ENCODE measurements around the gene TMEM178A. TPM values are rescaled to one million over a fixed set of nuclear protein-coding genes. Genes with fewer than 3 reads are reported as not detected.

The TMEM178A gene
- total and polyA plus RNA-seq, 2 donors (not counting 1 experiment from before 2014, with no cell fraction given) = 0.69 to 0.99 TPM

DNA sequence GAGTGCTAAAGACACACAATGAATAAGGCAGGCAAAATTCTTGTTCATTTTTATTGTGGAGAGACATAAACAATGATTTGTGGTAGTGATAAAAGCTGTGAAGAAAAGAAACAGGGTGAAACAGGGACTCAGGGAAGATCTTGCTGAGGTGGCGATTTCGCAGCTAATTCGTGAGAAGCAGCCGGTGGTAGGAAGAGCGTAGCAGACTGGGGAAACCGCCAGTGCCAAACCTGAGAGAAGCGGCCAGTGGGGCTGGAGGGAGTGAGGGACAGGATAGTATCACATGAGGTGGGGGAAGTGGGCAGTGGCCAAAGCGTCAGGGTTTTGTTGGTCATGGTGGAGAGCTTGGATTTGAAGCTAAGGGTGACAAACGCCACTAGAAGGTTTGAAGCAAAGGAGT is 42.3 kb downstream of the TMEM178A start:
- CTCF ChIA-PET = no interaction called here
- H3K27me3 ChIP-seq (replicated peaks in 1 of 4; ENCODE audit: control extremely low read depth in 1 of 4, control insufficient read depth in 3 of 4, insufficient read depth in 4 of 4, low read length in 3 of 4) = peaks cover 0 to 9% (median 0%) of the 10 kb centered on the region in 4 experiments
- no peaks in the 10 kb centered on the region for H3K79me2 ChIP-seq (ENCODE audit: control insufficient read depth, insufficient read depth, low read length)
- H4K20me1 ChIP-seq (ENCODE audit: control insufficient read depth, insufficient read depth, low read length, poor library complexity, severe bottlenecking) = no peaks in the 10 kb centered on the region
- H3K27ac ChIP-seq (ENCODE audit: low read length in 2 of 2) = no peak overlapping the region
- no peak overlapping the region for H3K4me3 ChIP-seq (ENCODE audit: control extremely low read depth in 1 of 5, extremely low read depth in 1 of 5, insufficient read depth in 1 of 5, low read depth in 2 of 5, low read length in 4 of 5)
- H2AFZ ChIP-seq (ENCODE audit: insufficient read depth, low read depth, low read length, poor library complexity, severe bottlenecking) = no peak overlapping the region
- H3K9me3 ChIP-seq (ENCODE audit: control extremely low read depth in 1 of 3, control insufficient read depth in 2 of 3, insufficient read depth in 1 of 3, low read length in 2 of 3) = no peaks in the 10 kb centered on the region
- no peak for ATAC-seq (ENCODE audit: low read depth)
- no peak for TF ChIP-seq EZH2 (IDR thresholded peaks at IDR 0.05; ENCODE audit: borderline replicate concordance, insufficient read depth, low read depth, low read length, poor library complexity, severe bottlenecking)
- TF ChIP-seq, protein P1, sequence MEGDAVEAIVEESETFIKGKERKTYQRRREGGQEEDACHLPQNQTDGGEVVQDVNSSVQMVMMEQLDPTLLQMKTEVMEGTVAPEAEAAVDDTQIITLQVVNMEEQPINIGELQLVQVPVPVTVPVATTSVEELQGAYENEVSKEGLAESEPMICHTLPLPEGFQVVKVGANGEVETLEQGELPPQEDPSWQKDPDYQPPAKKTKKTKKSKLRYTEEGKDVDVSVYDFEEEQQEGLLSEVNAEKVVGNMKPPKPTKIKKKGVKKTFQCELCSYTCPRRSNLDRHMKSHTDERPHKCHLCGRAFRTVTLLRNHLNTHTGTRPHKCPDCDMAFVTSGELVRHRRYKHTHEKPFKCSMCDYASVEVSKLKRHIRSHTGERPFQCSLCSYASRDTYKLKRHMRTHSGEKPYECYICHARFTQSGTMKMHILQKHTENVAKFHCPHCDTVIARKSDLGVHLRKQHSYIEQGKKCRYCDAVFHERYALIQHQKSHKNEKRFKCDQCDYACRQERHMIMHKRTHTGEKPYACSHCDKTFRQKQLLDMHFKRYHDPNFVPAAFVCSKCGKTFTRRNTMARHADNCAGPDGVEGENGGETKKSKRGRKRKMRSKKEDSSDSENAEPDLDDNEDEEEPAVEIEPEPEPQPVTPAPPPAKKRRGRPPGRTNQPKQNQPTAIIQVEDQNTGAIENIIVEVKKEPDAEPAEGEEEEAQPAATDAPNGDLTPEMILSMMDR (IDR thresholded peaks at IDR 0.05) = no peak
- H3K36me3 ChIP-seq (replicated peaks in 1 of 2; ENCODE audit: control extremely low read depth in 1 of 2, control insufficient read depth in 1 of 2, extremely low read depth in 1 of 2, insufficient read depth in 2 of 2, low read length in 1 of 2) = no peaks in the 10 kb centered on the region
- intact Hi-C loops (cut with micrococcal nuclease) = no loop called here
- POLR2A ChIA-PET = no interaction called here
- no peak overlapping the region for H3K4me2 ChIP-seq (replicated peaks; ENCODE audit: low read depth, low read length, poor library complexity, severe bottlenecking)
- WGBS (ENCODE audit: insufficient coverage) = 97% methylated on average over 8 of the region's 9 CpGs
- H3K9ac ChIP-seq (ENCODE audit: low read length) = no peak overlapping the region
- Mint-ChIP-seq H3K27me3 (peaks cover 12% of the 10 kb centered on the region), H3K9me3 (ENCODE audit: insufficient read depth) (no peaks in the 10 kb centered on the region), H3K27ac (no peak overlapping the region), H3K4me3 (no peak overlapping the region), H3K4me1 (no peaks in the 10 kb centered on the region)
- no peak for DNase-seq
- H3K4me1 ChIP-seq (ENCODE audit: control insufficient read depth in 2 of 2, insufficient read depth in 2 of 2, low read length in 2 of 2) = no peaks in the 10 kb centered on the region

DNA sequence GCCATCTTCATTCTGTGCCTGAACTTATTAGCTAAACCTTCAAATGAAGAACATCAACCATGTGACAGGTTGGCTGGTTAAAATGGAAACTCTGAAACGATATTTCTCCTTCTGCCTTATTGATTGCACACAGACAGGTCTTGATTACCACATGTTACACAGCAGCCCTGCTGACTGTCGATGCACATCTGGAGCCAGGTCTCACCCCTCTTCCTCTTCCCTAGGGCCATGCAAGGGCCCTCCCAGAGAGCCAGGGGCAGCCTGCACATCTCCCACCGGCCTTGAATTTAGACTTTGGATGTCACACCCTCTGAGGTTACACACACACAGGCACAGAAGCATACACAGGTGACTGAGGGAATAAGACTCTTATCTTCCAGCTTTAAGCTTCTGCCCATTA is 45.1 kb downstream of the TMEM178A start:
- Mint-ChIP-seq H3K27ac (no peak overlapping the region), H3K9me3 (ENCODE audit: insufficient read depth) (no peaks in the 10 kb centered on the region), H3K4me1 (no peaks in the 10 kb centered on the region), H3K4me3 (no peak overlapping the region), H3K27me3 (peaks cover 12% of the 10 kb centered on the region)
- Histone ChIP-seq H3K4me3 (ENCODE audit: control extremely low read depth in 1 of 5, extremely low read depth in 1 of 5, insufficient read depth in 1 of 5, low read depth in 2 of 5, low read length in 4 of 5) (no peak overlapping the region), H3K27ac (ENCODE audit: low read length in 2 of 2) (no peak overlapping the region), H3K4me1 (ENCODE audit: control insufficient read depth in 2 of 2, insufficient read depth in 2 of 2, low read length in 2 of 2) (no peaks in the 10 kb centered on the region), H3K4me2 (replicated peaks; ENCODE audit: low read depth, low read length, poor library complexity, severe bottlenecking) (no peak overlapping the region), H4K20me1 (ENCODE audit: control insufficient read depth, insufficient read depth, low read length, poor library complexity, severe bottlenecking) (no peaks in the 10 kb centered on the region), H3K79me2 (ENCODE audit: control insufficient read depth, insufficient read depth, low read length) (no peaks in the 10 kb centered on the region), H3K9me3 (ENCODE audit: control extremely low read depth in 1 of 3, control insufficient read depth in 2 of 3, insufficient read depth in 1 of 3, low read length in 2 of 3) (no peaks in the 10 kb centered on the region), H3K9ac (ENCODE audit: low read length) (no peak overlapping the region), H3K27me3 (replicated peaks in 1 of 4; ENCODE audit: control extremely low read depth in 1 of 4, control insufficient read depth in 3 of 4, insufficient read depth in 4 of 4, low read length in 3 of 4) (peaks cover 0 to 4% (median 0%) of the 10 kb centered on the region in 4 experiments), H2AFZ (ENCODE audit: insufficient read depth, low read depth, low read length, poor library complexity, severe bottlenecking) (no peak overlapping the region), H3K36me3 (replicated peaks in 1 of 2; ENCODE audit: control extremely low read depth in 1 of 2, control insufficient read depth in 1 of 2, extremely low read depth in 1 of 2, insufficient read depth in 2 of 2, low read length in 1 of 2) (no peaks in the 10 kb centered on the region)
- WGBS (ENCODE audit: insufficient coverage) = 87% methylated on average over 3 of the region's 3 CpGs
- intact Hi-C loops (cut with micrococcal nuclease) = no loop called here
- CTCF ChIA-PET = no interaction called here
- DNase-seq (no peak), ATAC-seq (ENCODE audit: low read depth) (no peak)
- no peak for TF ChIP-seq EZH2 (IDR thresholded peaks at IDR 0.05; ENCODE audit: borderline replicate concordance, insufficient read depth, low read depth, low read length, poor library complexity, severe bottlenecking)
- TF ChIP-seq, protein P1 (IDR thresholded peaks at IDR 0.05) = no peak
- POLR2A ChIA-PET = no interaction called here

Measured in B cell (primary cell).